NCI-H1417 (cell line): ENCODE results near the gene DGKB.
A peak's percentile ranks its signal among the peaks of the same experiment; 100 is the strongest.

Experiments
- DNase-seq, 3 experiments: peaks; one replicate each; lab custom pipeline; 2025; lab: John Stamatoyannopoulos, UW

Gene DGKB

DNA sequence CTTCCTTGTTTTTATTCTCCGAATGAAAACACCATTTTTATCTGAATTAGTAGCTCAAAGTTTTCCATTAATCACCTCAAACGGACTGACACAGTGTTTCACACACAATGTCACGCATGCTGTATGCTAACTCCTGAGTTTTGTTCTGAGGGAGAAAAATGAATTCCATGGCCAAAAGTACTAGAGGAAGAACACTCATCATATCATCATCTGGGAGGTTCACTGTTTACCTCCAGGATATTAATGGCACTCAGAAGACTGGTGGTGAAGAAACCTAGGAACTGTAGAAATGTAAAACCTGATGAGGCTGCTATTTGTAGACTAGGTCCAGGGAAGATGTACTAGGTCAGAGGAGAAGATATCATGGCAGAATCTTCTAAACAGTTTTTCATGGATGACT is 517.5 kb downstream of the DGKB start:
- no peak for DNase-seq

DNA sequence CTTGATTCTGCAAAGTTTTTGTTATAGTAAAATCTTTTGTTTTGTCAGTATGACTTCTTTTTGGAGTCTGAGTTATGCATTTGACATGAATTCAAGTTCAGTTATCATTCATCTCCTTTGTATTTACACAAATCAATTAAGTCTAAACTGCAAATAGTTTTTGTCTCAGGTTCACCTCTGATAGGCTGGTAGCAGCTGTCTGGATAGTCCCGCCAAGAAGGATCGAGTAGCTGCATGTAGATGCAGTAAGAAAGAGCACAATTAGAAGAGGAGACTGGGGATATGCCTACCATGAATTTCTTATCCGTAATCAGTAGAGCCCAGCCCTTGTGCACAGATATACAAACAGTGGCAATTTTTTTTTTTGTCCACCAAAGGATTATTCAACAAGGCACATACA is 520.6 kb downstream of the DGKB start:
- no peak for DNase-seq

DNA sequence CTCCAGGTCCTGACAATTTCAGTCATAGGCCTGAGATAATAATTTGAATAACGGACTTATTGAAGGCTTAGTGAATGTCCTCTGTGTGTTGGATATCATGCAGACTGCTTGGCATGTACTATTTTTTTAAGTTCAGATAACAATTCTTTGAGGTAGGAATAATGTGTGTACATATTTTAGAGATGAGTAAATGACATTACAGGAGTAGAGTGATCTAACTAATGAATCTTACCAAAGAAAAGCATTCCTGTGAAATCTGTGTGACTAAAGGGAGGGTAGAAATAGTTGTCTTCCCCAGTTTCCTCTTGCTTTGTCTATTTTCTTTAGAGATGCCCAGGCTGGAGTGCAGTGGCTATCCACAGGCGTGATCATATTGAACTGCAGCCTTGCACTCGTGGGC is 521.2 kb downstream of the DGKB start:
- DNase-seq, result no peak

DNA sequence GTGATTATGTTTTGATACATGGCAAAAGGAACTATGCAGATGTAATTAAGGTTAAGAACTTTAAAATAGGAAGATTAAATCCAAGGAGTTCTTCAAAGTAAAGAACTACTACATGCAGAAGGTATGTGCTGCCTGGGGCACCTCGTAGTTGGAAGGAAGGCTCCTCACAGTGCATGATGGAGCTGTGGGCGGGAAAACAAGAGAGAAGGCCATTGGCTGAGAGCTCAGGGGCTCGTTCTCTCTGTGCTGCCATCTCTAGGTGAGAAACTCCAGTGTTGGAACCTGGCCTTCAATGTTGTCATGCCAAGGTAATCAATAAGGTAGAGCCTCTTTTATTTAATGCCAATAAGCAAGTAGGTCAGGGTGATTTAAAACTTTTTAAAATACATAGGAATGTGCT is 521.7 kb downstream of the DGKB start:
- no peak for DNase-seq

DNA sequence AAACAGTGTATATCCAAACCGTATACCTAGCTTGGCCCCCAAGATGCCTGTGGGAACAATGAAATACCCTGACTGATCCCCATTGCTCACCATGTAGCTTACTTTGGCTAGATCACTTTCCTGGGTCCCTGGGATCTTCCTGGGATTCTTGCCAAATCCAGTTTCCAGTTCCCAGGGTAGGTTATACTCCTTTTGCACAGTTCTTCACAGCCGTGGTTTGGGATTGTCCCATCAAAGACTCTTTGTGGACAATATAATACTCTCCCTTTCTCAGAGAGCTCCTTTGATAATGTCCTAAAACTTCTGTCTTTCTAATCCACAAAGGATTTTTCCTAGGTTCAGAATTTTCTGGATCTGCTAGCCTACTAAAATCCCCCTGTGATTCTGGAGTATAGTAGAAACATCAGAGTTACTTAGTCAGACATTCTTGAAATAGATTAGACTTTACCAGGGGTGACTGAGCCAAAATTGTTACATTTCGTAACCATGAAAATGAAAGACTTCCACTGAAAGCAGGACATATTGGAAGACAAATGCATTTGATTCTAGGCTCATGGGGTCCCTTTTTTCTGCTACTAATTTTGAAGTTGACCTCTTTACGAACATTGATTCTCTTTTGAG is 524.8 kb downstream of the DGKB start:
- no peak for DNase-seq

GRCh38 chr7:14376711-14377110 is 525.8 kb downstream of the DGKB start:
- no peak for DNase-seq

DNA sequence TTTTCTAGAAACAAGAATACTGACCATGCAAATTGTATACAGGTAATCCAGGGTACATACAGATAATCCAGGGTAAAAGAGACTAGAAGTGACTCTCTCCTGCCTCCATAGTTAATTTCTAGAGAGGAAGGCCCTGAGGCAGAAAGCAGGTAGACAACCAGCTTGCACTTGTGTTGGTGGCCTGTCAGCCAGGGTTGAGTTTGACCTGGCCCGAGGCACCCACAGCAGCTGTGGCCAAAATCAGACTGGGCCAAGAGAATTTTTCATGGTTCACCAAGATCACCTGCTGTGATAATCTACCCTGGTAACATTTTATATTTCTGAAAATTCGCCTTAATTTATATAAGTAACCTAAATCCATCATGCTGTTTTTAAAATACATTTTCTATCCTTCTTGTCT is 526.6 kb downstream of the DGKB start:
- DNase-seq, result no peak

- no peak for DNase-seq
Measured at GRCh38 chr7:14374336-14374735, 528.2 kb downstream of the DGKB start.

- DNase-seq, result no peak
Measured at GRCh38 chr7:14368285-14368684, 534.3 kb downstream of the DGKB start.

DNA sequence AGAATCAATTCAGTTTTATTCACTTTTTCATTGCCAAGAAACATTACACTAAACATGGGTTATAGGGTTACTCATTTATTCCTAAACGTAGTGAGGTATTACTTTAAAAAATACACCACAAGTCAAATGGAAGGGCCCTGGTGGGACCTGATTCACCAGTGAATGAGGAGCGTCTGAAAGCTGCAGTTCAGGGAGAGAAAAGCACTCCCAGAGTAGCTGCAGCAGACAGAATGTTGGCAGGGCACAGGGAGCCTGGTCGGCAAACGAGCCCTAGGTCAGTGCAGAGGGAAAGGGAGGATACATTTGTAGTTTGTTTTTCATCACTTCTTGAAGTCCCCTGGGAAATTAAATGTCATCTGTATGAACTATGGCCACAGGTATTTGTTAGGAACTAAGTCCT is 551.4 kb downstream of the DGKB start:
- DNase-seq, result no peak

GRCh38 chr7:14341200-14341775 is 561.3 kb downstream of the DGKB start:
- DNase-seq, result peak in 2 of 3 experiments; percentile 74 to 93

DNA sequence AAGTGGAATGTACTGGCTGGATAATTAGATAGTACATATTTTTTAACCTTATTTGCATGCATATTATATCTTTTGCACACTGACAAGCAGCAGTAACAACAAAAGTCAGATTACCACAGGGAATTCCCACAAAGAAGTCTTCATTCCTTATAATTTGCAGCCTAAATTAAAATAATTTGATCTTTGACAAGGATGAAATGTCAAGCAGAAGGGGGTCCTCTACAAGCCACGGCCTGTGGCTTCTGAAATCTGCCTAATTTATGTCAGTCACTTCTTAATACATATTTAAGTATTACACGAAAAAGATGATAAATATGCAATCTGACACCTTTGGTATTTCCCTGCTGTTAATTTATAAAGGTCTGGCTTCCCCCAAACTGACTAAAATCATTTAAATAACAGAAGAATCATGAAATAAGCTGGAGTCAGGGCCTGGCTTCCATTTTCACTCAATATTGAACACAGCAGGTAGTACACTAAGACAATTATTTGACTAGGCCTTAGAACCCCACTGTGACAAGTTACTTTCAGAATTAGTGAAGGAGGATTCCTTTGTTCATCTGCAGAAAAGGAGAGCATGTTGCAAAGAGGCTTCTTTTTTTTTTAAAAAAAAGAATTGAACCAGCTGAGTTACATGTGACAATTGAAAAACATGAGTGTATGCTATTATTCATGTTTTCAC is 562.0 kb downstream of the DGKB start:
- peak in 2 of 3 experiments; percentile 76 to 96 for DNase-seq

DNA sequence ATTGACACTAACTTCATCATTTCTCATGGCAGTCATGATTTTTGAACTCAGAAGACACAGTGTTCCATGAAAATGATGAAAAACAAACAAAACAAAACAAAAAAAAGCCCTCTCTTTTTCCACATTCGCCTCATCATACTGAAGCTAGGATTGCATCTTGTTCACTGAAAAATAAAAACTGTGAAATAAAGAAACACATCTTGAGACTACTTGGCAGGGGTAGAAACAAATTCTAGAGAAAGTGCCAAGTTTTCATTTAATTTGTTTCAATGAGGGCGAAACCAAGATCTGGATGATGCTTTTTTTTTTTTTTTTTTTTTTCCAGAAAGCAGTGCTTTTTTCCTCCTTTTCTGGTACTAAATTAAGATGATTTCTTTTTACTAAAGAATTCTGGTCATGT is 562.7 kb downstream of the DGKB start:
- no peak for DNase-seq

DNA sequence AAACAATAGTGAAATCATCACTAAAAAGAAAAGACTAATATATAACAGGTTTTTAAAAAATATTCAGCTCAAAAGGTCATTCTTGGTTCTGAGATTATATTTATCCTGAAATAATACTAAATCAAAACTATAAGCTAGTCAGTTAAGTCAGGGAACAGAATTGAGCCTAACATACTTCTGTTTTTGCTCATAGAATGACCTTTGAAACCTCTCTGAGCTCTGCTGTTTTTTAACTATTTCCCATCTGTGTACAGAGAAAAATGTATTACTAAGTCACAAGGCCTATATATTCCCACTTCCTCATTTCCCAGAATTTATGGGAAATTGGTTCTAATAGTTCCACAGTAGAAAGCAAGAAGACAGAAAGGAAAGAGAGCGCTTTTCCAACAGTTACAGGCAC is 566.3 kb downstream of the DGKB start:
- DNase-seq, result no peak

DNA sequence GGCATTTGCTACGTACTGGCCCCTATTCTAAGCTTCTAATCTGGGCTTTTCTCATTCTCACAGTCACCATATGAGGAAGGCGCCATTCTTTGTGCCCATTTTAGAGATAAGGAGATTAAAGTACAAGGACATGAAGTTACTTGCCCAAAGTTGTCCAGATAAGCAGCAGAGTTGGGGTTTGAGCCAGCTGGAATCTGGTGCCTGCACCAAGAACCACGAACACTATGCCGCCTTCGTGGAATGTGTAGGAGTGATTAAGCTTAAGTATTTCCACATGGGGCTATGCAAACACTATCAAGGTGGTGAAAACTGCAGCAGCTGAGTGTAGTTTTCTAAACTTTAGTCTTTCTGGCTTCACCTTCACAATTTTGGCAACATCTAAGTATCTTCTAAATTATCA is 570.4 kb downstream of the DGKB start:
- no peak for DNase-seq

- DNase-seq, result no peak
Measured at GRCh38 chr7:14324767-14325166, 577.8 kb downstream of the DGKB start.

DNA sequence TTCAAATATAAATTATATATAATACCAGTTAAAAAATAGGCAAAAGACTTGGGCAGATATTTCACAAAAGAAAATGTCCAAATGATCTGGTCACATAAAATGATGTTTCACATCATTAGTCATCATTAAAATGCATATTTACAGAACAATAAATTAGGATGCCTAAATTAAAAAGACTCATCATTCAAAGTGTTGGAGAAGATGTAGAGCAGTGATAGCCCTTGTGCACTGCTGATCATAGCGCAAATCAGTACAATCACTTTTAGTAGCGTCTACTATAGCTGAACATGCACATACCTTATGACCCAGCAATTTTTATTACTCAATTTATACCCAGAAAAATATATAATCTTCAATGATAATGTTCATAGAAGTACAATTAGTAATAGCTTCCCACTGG is 579.8 kb downstream of the DGKB start:
- no peak for DNase-seq

DNA sequence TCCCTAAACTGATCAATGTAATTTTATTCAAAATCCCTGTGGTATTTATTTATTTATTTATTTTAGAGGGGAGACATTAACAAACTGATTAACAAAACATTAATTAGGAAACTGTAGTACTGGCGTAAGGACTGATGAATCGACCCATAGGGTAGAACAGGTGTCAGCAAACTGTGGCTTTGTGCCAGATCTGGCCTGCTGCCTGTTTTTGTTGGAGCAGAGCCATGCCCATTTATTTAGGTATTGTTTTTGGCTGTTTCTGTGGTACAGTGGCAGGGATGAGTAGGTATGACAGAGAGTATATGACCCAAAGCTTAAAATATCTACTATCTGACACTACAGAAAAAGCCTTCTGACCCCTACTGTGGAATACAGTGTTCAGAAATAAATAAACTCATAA is 580.6 kb downstream of the DGKB start:
- peak in 1 of 3 experiments; percentile 29 for DNase-seq

GRCh38 chr7:14309432-14309831 is 593.1 kb downstream of the DGKB start:
- DNase-seq, result no peak

- no peak for DNase-seq
Measured at GRCh38 chr7:14305233-14305866, 597.2 kb downstream of the DGKB start.

- no peak for DNase-seq
Measured at GRCh38 chr7:14303536-14303935, 599.0 kb downstream of the DGKB start.

- no peak for DNase-seq
Measured at GRCh38 chr7:14294637-14295036, 607.9 kb downstream of the DGKB start.

GRCh38 chr7:14293434-14293833 is 609.1 kb downstream of the DGKB start:
- no peak for DNase-seq
